ENCODE results near the gene GJD4. TPM values are rescaled to one million over a fixed set of nuclear protein-coding genes. Genes with fewer than 3 reads are reported as not detected.

Gene GJD4
- total RNA-seq, 1 experiment from 2014 or later = not detected

GRCh38 chr10:35584946-35585345, 20.2 kb upstream of the GJD4 start:
- no peaks in the 10 kb centered on the region for H3K4me1 ChIP-seq (ENCODE audit: insufficient read depth, low read length, poor library complexity, severe bottlenecking)
- H3K9me3 ChIP-seq (ENCODE audit: low read depth, low read length, poor library complexity, severe bottlenecking) = no peaks in the 10 kb centered on the region
- H3K27ac ChIP-seq (ENCODE audit: low read depth, low read length, poor library complexity, severe bottlenecking) = no peak overlapping the region
- TF ChIP-seq, protein P1, sequence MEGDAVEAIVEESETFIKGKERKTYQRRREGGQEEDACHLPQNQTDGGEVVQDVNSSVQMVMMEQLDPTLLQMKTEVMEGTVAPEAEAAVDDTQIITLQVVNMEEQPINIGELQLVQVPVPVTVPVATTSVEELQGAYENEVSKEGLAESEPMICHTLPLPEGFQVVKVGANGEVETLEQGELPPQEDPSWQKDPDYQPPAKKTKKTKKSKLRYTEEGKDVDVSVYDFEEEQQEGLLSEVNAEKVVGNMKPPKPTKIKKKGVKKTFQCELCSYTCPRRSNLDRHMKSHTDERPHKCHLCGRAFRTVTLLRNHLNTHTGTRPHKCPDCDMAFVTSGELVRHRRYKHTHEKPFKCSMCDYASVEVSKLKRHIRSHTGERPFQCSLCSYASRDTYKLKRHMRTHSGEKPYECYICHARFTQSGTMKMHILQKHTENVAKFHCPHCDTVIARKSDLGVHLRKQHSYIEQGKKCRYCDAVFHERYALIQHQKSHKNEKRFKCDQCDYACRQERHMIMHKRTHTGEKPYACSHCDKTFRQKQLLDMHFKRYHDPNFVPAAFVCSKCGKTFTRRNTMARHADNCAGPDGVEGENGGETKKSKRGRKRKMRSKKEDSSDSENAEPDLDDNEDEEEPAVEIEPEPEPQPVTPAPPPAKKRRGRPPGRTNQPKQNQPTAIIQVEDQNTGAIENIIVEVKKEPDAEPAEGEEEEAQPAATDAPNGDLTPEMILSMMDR (conservative IDR thresholded peaks at IDR 0.05; ENCODE audit: low read depth, low read length) = no peak
- no peak for TF ChIP-seq EZH2 (IDR thresholded peaks at IDR 0.05; ENCODE audit: borderline replicate concordance, low read depth, low read length, poor library complexity, severe bottlenecking)
- intact Hi-C loops (cut with micrococcal nuclease; ENCODE audit: unreplicated experiment) = no loop called here
- ChIA-PET POLR2A (ENCODE audit: low non-redundant PET) (no interaction called here), CTCF (no interaction called here)
- BruUV-seq (replicated peaks) = no TSS peak
- no peak for DNase-seq (ENCODE audit: low spot score)
- H3K36me3 ChIP-seq (ENCODE audit: insufficient read depth, low read length, poor library complexity, severe bottlenecking) = no peaks in the 10 kb centered on the region
- no peak overlapping the region for H3K4me3 ChIP-seq (ENCODE audit: low read depth, low read length, poor library complexity, severe bottlenecking)
- H3K27me3 ChIP-seq (replicated peaks; ENCODE audit: insufficient read depth, low read depth, low read length, poor library complexity) = no peaks in the 10 kb centered on the region

DNA sequence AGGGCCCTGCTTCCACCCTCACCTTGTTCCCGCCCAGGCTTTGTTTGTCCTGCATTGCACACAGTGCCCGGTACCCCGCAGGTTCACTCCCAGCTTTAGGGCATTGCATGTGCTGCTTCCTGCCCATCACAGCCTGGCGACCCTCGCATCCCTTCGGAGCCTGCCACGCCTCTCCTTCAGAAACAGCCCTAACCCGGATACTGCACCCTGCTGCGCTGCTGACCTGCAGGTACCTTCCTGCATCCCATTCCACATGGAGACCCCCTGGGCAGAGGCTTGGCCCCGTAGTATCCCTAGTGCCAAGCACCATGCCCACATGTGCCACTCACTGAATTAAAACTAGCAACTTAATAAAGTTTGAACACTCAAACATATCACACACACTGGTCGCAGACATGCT, 19.8 kb upstream of the GJD4 start:
- no peaks in the 10 kb centered on the region for H3K4me1 ChIP-seq (ENCODE audit: insufficient read depth, low read length, poor library complexity, severe bottlenecking)
- intact Hi-C loops (cut with micrococcal nuclease; ENCODE audit: unreplicated experiment) = no loop called here

DNA sequence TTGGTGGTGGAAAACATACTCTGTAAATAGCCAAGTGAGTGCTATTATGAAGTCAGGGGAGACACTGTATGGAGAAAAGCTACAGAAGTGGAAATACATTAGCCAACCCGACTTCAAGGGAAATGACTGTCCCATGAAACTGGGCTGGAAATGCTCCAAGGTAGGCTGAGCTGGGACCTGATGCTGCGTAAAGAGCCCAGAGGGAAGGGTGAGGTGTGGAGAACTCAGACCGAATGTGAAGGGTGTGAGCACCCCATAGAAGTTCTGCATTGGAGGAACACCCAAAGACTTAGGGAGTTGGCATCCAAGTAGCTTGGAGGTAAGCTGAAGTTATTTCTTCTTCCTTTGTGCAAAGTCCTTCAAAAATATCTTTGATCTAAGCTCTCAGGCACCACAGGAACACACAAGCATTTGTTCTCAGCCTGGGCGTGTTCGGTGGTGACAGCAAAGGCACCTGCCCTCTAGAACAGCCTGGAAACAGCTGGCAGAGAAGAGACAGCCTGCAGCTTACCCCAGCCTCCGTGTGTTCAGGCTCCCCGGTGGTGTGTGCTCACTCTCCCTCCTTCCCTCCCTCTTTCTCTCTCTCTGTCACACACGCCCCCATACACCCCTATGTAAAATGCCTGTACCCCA, 19.1 kb upstream of the GJD4 start:
- no TSS peak for BruUV-seq (replicated peaks)

More for the DNA sequence above, 19.8 kb upstream of the GJD4 start:
- H3K27me3 ChIP-seq (replicated peaks; ENCODE audit: insufficient read depth, low read depth, low read length, poor library complexity) = no peaks in the 10 kb centered on the region
- DNase-seq (ENCODE audit: low spot score) = no peak
- CTCF ChIA-PET = interaction anchor here (0.8 kb wide), 1 partner anchor 15 kb away, joined by 4 read pairs; no protein-coding TSS in a partner anchor
- no TSS peak for BruUV-seq (replicated peaks)
- H3K36me3 ChIP-seq (ENCODE audit: insufficient read depth, low read length, poor library complexity, severe bottlenecking) = no peaks in the 10 kb centered on the region
- no peaks in the 10 kb centered on the region for H3K9me3 ChIP-seq (ENCODE audit: low read depth, low read length, poor library complexity, severe bottlenecking)
- POLR2A ChIA-PET (ENCODE audit: low non-redundant PET) = no interaction called here
- no peak overlapping the region for H3K4me3 ChIP-seq (ENCODE audit: low read depth, low read length, poor library complexity, severe bottlenecking)
- H3K27ac ChIP-seq (ENCODE audit: low read depth, low read length, poor library complexity, severe bottlenecking) = no peak overlapping the region
- no peak for TF ChIP-seq EZH2 (IDR thresholded peaks at IDR 0.05; ENCODE audit: borderline replicate concordance, low read depth, low read length, poor library complexity, severe bottlenecking)
- TF ChIP-seq, protein P1 (conservative IDR thresholded peaks at IDR 0.05; ENCODE audit: low read depth, low read length) = no peak

More for the DNA sequence above, 19.1 kb upstream of the GJD4 start:
- H3K9me3 ChIP-seq (ENCODE audit: low read depth, low read length, poor library complexity, severe bottlenecking) = no peaks in the 10 kb centered on the region
- H3K4me1 ChIP-seq (ENCODE audit: insufficient read depth, low read length, poor library complexity, severe bottlenecking) = no peaks in the 10 kb centered on the region
- no peak overlapping the region for H3K27ac ChIP-seq (ENCODE audit: low read depth, low read length, poor library complexity, severe bottlenecking)
- no peaks in the 10 kb centered on the region for H3K27me3 ChIP-seq (replicated peaks; ENCODE audit: insufficient read depth, low read depth, low read length, poor library complexity)
- DNase-seq (ENCODE audit: low spot score) = no peak
- H3K4me3 ChIP-seq (ENCODE audit: low read depth, low read length, poor library complexity, severe bottlenecking) = no peak overlapping the region
- TF ChIP-seq, protein P1 (conservative IDR thresholded peaks at IDR 0.05; ENCODE audit: low read depth, low read length) = no peak
- no peak for TF ChIP-seq EZH2 (IDR thresholded peaks at IDR 0.05; ENCODE audit: borderline replicate concordance, low read depth, low read length, poor library complexity, severe bottlenecking)
- H3K36me3 ChIP-seq (ENCODE audit: insufficient read depth, low read length, poor library complexity, severe bottlenecking) = no peaks in the 10 kb centered on the region
- intact Hi-C loops (cut with micrococcal nuclease; ENCODE audit: unreplicated experiment) = no loop called here
- CTCF ChIA-PET = interaction anchor here (0.8 kb wide), 1 partner anchor 14 kb away, joined by 4 read pairs; no protein-coding TSS in a partner anchor
- POLR2A ChIA-PET (ENCODE audit: low non-redundant PET) = no interaction called here
